ENCODE results near the gene INA.

INA gene

GRCh38 chr10:103333934-103334520 lies 57.1 kb downstream of the INA start:
- Histone ChIP-seq H2AFZ (ENCODE audit: low read length) (no peak overlapping the region), H3K4me1 (ENCODE audit: low read length) (peaks cover 15% of the 10 kb centered on the region), H3K4me3 (ENCODE audit: low read length) (no peak overlapping the region), H3K36me3 (replicated peaks; ENCODE audit: insufficient read depth, low read length) (peaks cover 8% of the 10 kb centered on the region), H3K4me2 (ENCODE audit: low read depth, low read length) (no peak overlapping the region), H3K9me3 (replicated peaks; ENCODE audit: insufficient read depth, low read length) (no peaks in the 10 kb centered on the region), H4K20me1 (ENCODE audit: insufficient read depth, low read length) (no peaks in the 10 kb centered on the region), H3K27me3 (replicated peaks; ENCODE audit: insufficient read depth, low read length) (no peaks in the 10 kb centered on the region), H3K27ac (ENCODE audit: low read length) (no peak overlapping the region), H3K9ac (ENCODE audit: low read length) (no peak overlapping the region), H3K9me2 (replicated peaks; ENCODE audit: insufficient read depth, low read length) (no peaks in the 10 kb centered on the region), H3F3A (ENCODE audit: insufficient read depth, low read length) (peaks cover 13% of the 10 kb centered on the region), H3K79me2 (ENCODE audit: low read length) (0 out of 2 replicates have a peak, but pooled peaks cover 4% of the 10 kb centered on the region)
- TF ChIP-seq EZH2 (optimal IDR thresholded peaks at IDR 0.05; ENCODE audit: low read depth, low read length) (no peak), CTCF (IDR thresholded peaks at IDR 0.05; ENCODE audit: low read length) (peak; percentile 55)
- DNase-seq, result peak; percentile 55

GRCh38 chr10:103334567-103334966 lies 57.6 kb downstream of the INA start:
- Histone ChIP-seq H3K9ac (ENCODE audit: low read length) (no peak overlapping the region), H2AFZ (ENCODE audit: low read length) (no peak overlapping the region), H3K27me3 (replicated peaks; ENCODE audit: insufficient read depth, low read length) (no peaks in the 10 kb centered on the region), H3K4me3 (ENCODE audit: low read length) (no peak overlapping the region), H3K4me2 (ENCODE audit: low read depth, low read length) (no peak overlapping the region), H3K9me3 (replicated peaks; ENCODE audit: insufficient read depth, low read length) (no peaks in the 10 kb centered on the region), H3K36me3 (replicated peaks; ENCODE audit: insufficient read depth, low read length) (peaks cover 8% of the 10 kb centered on the region), H3K27ac (ENCODE audit: low read length) (no peak overlapping the region), H3F3A (ENCODE audit: insufficient read depth, low read length) (peaks cover 13% of the 10 kb centered on the region), H3K79me2 (ENCODE audit: low read length) (0 out of 2 replicates have a peak, but pooled peaks cover 4% of the 10 kb centered on the region), H4K20me1 (ENCODE audit: insufficient read depth, low read length) (no peaks in the 10 kb centered on the region), H3K4me1 (ENCODE audit: low read length) (peaks cover 15% of the 10 kb centered on the region), H3K9me2 (replicated peaks; ENCODE audit: insufficient read depth, low read length) (no peaks in the 10 kb centered on the region)
- DNase-seq, result no peak
- no peak for TF ChIP-seq CTCF (IDR thresholded peaks at IDR 0.05; ENCODE audit: low read length)
- no peak for TF ChIP-seq EZH2phosphoT487 (IDR thresholded peaks at IDR 0.05; ENCODE audit: low read length)
- no peak for TF ChIP-seq EZH2 (optimal IDR thresholded peaks at IDR 0.05; ENCODE audit: low read depth, low read length)

- H3K9me2 ChIP-seq (replicated peaks; ENCODE audit: insufficient read depth, low read length), result no peaks in the 10 kb centered on the region
- no peaks in the 10 kb centered on the region for H3K9me3 ChIP-seq (replicated peaks; ENCODE audit: insufficient read depth, low read length)
- peak overlapping the region; percentile 22; the same call in 1 of the 2 replicates for H3K4me2 ChIP-seq (ENCODE audit: low read depth, low read length)
- peak overlapping the region; percentile 16; the same call in 1 of the 2 replicates for H3K9ac ChIP-seq (ENCODE audit: low read length)
- no peak overlapping the region for H2AFZ ChIP-seq (ENCODE audit: low read length)
- peaks cover 13% of the 10 kb centered on the region for H3F3A ChIP-seq (ENCODE audit: insufficient read depth, low read length)
- no peaks in the 10 kb centered on the region for H3K27me3 ChIP-seq (replicated peaks; ENCODE audit: insufficient read depth, low read length)
- H4K20me1 ChIP-seq (ENCODE audit: insufficient read depth, low read length), result no peaks in the 10 kb centered on the region
- peak overlapping the region; percentile 74; the same call in 1 of the 2 replicates for H3K27ac ChIP-seq (ENCODE audit: low read length)
- peaks cover 6% of the 10 kb centered on the region; the same call in 1 of the 2 replicates for H3K36me3 ChIP-seq (replicated peaks; ENCODE audit: insufficient read depth, low read length)
- no peak overlapping the region for H3K4me3 ChIP-seq (ENCODE audit: low read length)
- H3K4me1 ChIP-seq (ENCODE audit: low read length), result peaks cover 15% of the 10 kb centered on the region
- peak; percentile 95 for DNase-seq
- TF ChIP-seq CTCF (IDR thresholded peaks at IDR 0.05; ENCODE audit: low read length) (no peak), EZH2phosphoT487 (IDR thresholded peaks at IDR 0.05; ENCODE audit: low read length) (no peak), EZH2 (optimal IDR thresholded peaks at IDR 0.05; ENCODE audit: low read depth, low read length) (no peak)
- 0 out of 2 replicates have a peak, but pooled peaks cover 4% of the 10 kb centered on the region for H3K79me2 ChIP-seq (ENCODE audit: low read length)
Measured at GRCh38 chr10:103336370-103336769, 59.4 kb downstream of the INA start.
